Right renal pelvis (tissue), 4 donors: Measurements from ENCODE around the gene IGF2BP2. TPM values are rescaled to one million over a fixed set of nuclear protein-coding genes. Genes with fewer than 3 reads are reported as not detected.
"Not testable (repeated sequence)": the region's sequence is repeated elsewhere in the genome, so short reads cannot be mapped to it uniquely, and the experiment has no call there.

Source experiments
- DNase-seq, 4 donors: peaks; one replicate each; pipeline ENCODE4 v3.0.0-alpha.2; 2013; ENCODE audit warnings: low read depth in 4 of 4, low spot score in 3 of 4, missing footprints in 1 of 4
- polyA plus RNA-seq, 4 donors: library from polyadenylated mRNA; unstranded; fragments of 120-200 nt; gene quantifications; one replicate each; pipeline ENCODE4 v1.2.1, GENCODE V29; 2013; ENCODE audit not compliant: insufficient read length in 4 of 4

Gene IGF2BP2
- polyA plus RNA-seq, 4 donors, result 88.9 to 109 (median 94.8) TPM

GRCh38 chr3:185717121-185717520 lies 107.7 kb downstream of the IGF2BP2 start:
- DNase-seq, result no peak

DNA sequence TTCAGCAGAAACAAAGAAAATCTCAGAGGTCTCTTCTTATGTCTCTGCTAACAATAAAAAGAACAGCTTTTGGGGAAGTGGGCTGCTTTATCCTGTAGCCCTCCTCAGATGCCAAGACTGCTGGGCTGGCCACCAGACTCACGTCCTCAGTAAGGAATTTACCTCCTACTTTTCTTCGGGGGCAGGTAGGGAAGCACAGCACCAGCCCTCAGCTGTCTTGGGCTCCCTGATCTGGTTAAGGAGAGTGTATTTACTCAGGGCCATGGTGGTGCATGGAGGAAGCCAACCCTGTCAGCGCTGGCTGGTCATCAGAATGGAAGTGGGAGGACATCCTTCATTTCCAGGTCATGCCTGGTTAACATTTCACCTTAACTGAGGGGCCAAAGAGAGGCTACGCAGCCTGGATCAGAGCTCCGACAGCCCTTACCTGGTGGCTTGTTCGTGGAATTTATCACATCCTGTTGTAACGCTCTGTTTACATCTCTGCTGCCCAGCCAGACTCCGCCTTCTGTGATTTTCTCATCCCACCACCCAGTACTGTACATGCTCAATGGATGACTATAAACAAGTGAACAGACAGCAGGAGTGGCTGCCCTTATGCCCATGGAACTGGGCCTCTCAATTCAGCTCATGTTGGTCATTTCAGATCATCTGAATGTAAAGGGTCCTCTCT lies 108.3 kb downstream of the IGF2BP2 start:
- DNase-seq, result peak in 2 of 4 donors; percentile 22 to 26

DNA sequence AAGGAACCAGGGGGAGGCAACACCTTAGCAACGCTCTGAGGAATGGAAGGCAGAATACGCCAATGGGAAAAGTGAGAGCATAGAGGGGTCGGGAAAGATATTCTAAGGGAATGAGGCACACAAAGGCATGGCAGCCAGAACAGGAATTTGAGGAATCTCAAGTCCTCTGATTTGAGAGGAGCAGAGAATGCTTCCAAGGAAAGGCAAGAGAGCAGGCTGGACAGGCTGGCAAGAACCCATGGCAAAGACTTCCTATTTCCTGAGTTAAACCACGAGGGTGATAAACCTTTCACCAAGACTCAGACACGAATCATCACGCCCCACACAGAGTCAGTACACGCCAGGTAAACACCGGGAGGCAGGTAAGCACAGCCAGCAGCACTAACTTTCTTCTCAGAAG lies 109.8 kb downstream of the IGF2BP2 start:
- no peak for DNase-seq

GRCh38 chr3:185714085-185714484 lies 110.8 kb downstream of the IGF2BP2 start:
- no peak for DNase-seq

- no peak for DNase-seq
Observed at GRCh38 chr3:185713015-185713414, 111.8 kb downstream of the IGF2BP2 start.

DNA sequence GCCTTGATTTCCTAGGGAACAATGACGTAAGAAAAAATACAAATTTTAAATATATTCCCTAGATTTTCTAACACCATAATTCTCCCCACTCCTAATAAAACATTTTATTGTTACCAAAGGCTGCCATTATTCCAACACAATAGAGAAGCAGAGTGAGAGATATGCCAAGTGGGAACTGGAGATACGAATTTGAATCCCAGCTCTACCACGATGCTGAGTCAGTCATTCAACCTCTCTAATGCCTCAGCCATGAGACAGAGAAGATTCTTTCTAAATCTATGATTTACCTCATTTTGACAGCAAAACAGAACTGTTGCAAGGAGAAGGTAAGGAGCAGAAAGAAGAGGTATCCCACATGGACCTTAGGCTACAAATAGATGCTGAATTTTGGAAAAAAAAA lies 112.5 kb downstream of the IGF2BP2 start:
- DNase-seq, result no peak

DNA sequence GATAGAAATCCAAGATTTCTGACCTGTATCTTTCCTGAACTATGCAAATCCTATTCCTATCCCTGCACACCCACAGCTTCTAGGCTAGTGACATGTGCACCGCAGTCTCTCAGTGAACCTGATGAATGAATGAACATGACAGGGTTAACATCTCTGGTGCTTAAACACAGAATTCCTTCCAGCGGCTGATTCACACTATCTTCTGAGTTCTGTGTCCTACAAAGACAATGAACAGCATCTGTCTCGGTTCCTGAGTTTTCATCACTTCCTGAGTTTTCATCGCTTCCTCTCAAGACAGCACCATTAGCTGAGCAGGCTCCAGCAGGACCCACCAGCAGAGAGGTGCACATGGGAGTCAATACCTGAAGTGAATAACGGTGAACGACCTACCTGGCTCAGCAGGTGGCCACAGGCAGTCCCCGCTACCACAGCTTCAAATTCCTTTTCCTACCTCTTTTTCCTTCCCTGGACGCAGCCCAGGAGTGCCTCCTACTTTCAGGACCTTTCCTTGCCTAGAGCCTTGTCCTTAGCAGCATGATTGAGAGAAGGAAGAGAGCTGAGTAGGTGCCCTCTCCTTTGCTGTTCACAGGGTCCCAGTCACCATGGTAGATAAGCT lies 113.5 kb downstream of the IGF2BP2 start:
- DNase-seq, result no peak

DNA sequence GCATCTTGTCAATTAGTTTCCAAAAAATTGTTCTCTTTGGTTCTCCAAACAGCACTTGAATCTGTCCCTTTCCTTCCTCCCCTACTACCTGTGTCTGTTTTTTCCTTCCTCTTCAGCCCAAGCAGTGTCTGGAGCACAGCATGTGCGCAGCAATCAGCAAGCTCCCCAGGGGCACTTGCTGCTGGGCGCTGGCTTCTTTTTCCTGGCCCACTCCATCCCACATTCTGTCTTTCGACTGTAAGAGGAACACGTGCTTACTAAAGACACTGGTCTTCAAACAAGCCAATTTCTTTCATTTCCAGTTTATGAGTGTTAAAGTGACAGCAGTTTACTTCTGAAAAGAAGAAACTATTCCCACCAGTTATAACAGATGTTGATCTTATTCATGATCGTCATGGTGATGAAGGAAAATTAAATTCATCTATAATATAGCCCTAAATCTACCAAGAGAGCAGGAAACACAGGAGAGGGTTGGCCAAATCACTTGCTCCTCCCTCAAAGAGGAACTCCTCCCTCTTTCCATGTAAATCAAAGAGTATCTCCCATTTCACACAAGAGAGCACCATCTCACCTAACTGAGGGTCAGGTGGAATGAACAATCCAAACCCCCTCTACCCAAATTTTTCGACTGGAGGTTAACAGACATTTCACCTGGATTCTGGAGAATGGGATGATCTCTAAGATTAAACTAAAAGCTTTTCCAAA lies 115.4 kb downstream of the IGF2BP2 start:
- no peak for DNase-seq

- DNase-seq, result no peak
Observed at GRCh38 chr3:185708392-185708791, 116.5 kb downstream of the IGF2BP2 start.

DNA sequence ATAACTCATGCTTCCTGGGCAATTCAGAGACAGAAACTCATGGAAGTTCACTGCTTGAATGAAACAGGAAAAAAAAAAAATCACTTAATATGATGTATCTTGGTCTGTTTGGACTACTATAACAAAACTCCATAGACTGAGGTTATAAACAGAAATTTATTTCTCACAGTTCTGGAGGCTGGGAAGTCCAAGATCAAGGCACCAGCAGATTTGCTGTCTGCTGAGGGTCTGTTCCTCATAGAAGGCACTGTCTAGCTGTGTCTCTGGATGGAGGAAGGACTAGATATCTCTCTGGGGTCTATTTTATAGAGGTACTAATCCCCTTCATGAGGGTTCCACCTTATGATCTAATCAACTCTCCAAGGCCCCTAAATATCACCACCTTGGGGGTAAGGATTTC lies 119.3 kb downstream of the IGF2BP2 start:
- no peak for DNase-seq

GRCh38 chr3:185702262-185703225 lies 122.3 kb downstream of the IGF2BP2 start:
- DNase-seq, result no peak

- no peak for DNase-seq
Observed at GRCh38 chr3:185701611-185702261, 123.1 kb downstream of the IGF2BP2 start.

DNA sequence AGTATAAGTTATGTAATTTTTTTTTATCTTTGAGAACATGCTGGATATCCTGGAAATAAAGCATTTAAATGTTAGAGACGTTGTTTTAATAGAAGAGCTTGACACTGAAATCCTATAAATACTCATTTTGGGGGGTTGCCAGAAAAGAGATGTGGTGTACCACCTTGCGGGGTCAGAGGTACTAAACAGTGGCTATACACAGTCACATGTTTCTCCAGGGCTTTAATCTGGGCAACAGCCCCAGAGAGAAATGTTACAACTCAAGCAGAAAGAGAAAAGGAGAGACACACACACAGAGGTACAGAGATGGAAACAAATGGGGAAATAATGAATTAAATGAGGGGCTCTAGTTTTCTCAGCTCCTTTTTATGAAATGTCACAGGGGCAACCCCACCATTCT lies 124.9 kb downstream of the IGF2BP2 start:
- DNase-seq, result no peak

GRCh38 chr3:185697228-185697627 lies 127.6 kb downstream of the IGF2BP2 start:
- DNase-seq, result not testable (repeated sequence)

DNA sequence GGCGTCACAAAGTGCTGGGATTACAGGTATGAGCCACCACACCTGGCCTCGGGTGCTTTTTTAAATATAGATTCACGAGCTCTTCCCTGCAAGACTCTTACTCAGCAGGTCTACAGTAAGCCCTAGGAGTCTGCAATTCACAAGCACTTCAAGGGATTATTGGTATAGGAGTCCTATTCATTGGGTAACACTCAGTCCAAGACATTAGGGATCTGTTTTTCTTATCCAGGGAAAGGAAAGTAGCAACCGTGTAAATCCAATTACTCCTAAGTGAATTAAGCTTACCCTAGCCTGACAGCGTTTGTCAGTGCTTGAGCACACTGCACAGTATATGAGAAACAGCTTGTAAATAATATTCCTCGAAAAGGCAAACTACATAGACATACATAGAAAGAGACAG lies 128.8 kb downstream of the IGF2BP2 start:
- no peak for DNase-seq

DNA sequence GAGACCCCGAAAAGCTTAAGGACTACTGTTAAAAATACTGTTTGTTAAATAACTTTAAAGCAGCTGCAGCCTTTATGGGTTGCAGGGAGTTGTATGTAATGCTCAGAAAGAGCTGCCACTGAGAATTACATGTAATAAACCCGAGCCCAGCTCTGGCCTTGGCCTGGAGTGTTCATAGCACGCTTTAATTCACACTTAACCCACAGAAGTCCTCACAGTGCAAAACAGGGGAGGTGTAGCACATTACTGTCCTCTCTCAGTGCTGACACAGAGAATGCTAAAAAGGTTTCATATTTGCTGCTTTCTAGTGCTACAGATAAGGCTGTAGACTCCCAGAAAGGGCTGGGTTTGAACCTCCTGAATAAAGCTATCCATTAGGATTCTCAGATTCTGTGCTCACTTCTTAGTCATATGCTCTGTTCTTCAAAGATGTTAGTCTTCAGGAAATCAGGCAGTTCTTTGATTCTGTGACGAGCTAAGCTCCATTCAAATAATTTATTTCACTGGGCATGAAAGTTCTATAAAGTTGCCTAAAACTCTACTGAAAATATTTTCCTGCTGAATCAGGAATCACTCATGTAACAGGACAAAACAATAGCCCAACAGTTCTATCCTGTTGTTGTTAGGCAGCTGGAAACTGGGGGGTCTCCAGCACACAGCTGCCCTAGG lies 130.7 kb downstream of the IGF2BP2 start:
- no peak for DNase-seq

DNA sequence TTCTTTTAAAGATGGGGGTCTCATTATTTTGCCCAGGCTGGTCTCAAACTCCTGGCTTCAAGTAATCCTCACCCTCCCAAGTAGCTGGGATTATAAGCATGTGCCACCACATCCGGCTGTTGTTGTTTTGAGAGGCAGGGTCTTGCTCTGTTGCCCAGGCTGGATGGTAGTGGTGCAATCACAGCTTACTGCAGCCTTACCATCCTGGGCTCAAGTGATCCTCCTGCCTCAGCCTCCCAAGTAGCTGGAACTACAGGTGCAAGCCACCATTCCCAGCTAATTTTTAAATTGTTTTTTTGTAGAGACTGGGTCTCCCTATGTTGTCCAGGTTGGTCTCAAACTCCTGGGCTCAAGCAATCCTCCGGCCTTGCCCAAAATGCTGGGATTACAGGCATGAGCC lies 133.2 kb downstream of the IGF2BP2 start:
- DNase-seq, result no peak

DNA sequence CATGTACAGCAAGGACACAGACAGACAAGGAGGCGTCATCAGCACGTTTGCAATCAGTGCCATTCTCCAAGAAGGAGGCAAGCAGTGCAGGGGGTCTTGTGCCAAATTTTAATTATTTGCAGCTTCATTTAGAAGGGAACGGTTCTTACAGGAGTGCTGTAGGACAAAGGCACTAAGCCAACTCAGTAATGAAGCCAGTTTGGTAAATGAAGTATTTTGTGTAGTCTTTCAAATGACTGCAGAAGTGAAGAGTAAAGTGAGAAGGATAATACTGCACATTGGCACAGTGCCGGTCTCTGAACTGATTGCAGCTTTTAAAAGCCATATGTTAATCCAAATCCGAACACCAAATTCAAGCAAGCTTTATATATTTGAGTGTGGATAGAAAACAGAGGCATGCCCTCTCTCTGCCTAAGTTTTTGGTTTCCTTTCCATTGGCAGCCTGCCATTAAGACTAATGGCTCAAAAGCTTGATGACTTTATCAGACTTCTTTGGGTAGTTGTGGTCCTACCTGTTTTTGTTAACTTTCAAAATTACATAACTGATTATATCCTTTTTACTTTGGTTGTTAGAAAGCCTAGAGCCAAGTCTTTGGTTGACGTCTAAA lies 137.5 kb downstream of the IGF2BP2 start:
- no peak for DNase-seq
